ENCODE data around the gene CXCL8.
"Not testable (repeated sequence)": the region's sequence is repeated elsewhere in the genome, so short reads cannot be mapped to it uniquely, and the experiment has no call there.

The CXCL8 gene

GRCh38 chr4:73743281-73743680, 2.9 kb downstream of the CXCL8 start:
- in situ Hi-C loops (cut with HindIII; ENCODE audit: low sequenced_read_pairs) = no loop called here

- in situ Hi-C loops (cut with HindIII; ENCODE audit: low sequenced_read_pairs) = no loop called here
Observed at GRCh38 chr4:73743795-73744194, 3.4 kb downstream of the CXCL8 start.

- in situ Hi-C loops (cut with HindIII; ENCODE audit: low sequenced_read_pairs) = no loop called here
Observed at GRCh38 chr4:73744203-73744602, 3.8 kb downstream of the CXCL8 start.

- in situ Hi-C loops (cut with HindIII; ENCODE audit: low sequenced_read_pairs) = no loop called here
Observed at GRCh38 chr4:73750730-73751129, 10.4 kb downstream of the CXCL8 start.

- in situ Hi-C loops (cut with HindIII; ENCODE audit: low sequenced_read_pairs) = no loop called here
Observed at GRCh38 chr4:73751166-73751565, 10.8 kb downstream of the CXCL8 start.

- in situ Hi-C loops (cut with HindIII; ENCODE audit: low sequenced_read_pairs) = no loop called here
Observed at GRCh38 chr4:73751830-73752229, 11.5 kb downstream of the CXCL8 start.

GRCh38 chr4:73752424-73752823, 12.1 kb downstream of the CXCL8 start:
- in situ Hi-C loops (cut with HindIII; ENCODE audit: low sequenced_read_pairs) = no loop called here

GRCh38 chr4:73753215-73753614, 12.8 kb downstream of the CXCL8 start:
- in situ Hi-C loops (cut with HindIII; ENCODE audit: low sequenced_read_pairs) = no loop called here

GRCh38 chr4:73754934-73755333, 14.6 kb downstream of the CXCL8 start:
- in situ Hi-C loops (cut with HindIII; ENCODE audit: low sequenced_read_pairs) = no loop called here

- in situ Hi-C loops (cut with HindIII; ENCODE audit: low sequenced_read_pairs) = no loop called here
Observed at GRCh38 chr4:73759357-73759756, 19.0 kb downstream of the CXCL8 start.

- in situ Hi-C loops (cut with HindIII; ENCODE audit: low sequenced_read_pairs) = no loop called here
Observed at GRCh38 chr4:73761856-73762255, 21.5 kb downstream of the CXCL8 start.

- in situ Hi-C loops (cut with HindIII; ENCODE audit: low sequenced_read_pairs) = no loop called here
Observed at GRCh38 chr4:73762409-73762808, 22.0 kb downstream of the CXCL8 start.

GRCh38 chr4:73763877-73764276, 23.5 kb downstream of the CXCL8 start:
- in situ Hi-C loops (cut with HindIII; ENCODE audit: low sequenced_read_pairs) = no loop called here

GRCh38 chr4:73764513-73764912, 24.1 kb downstream of the CXCL8 start:
- in situ Hi-C loops (cut with HindIII; ENCODE audit: low sequenced_read_pairs) = no loop called here

GRCh38 chr4:73765296-73765695, 24.9 kb downstream of the CXCL8 start:
- in situ Hi-C loops (cut with HindIII; ENCODE audit: low sequenced_read_pairs) = no loop called here

- in situ Hi-C loops (cut with HindIII; ENCODE audit: low sequenced_read_pairs) = no loop called here
Observed at GRCh38 chr4:73770917-73771316, 30.5 kb downstream of the CXCL8 start.

- in situ Hi-C loops (cut with HindIII; ENCODE audit: low sequenced_read_pairs) = no loop called here
Observed at GRCh38 chr4:73772363-73772762, 32.0 kb downstream of the CXCL8 start.

GRCh38 chr4:73774406-73774805, 34.0 kb downstream of the CXCL8 start:
- in situ Hi-C loops (cut with HindIII; ENCODE audit: low sequenced_read_pairs) = not testable (repeated sequence)

GRCh38 chr4:73776321-73776729, 36.0 kb downstream of the CXCL8 start:
- in situ Hi-C loops (cut with HindIII; ENCODE audit: low sequenced_read_pairs) = no loop called here

GRCh38 chr4:73777612-73778011, 37.2 kb downstream of the CXCL8 start:
- in situ Hi-C loops (cut with HindIII; ENCODE audit: low sequenced_read_pairs) = no loop called here

GRCh38 chr4:73780243-73780642, 39.9 kb downstream of the CXCL8 start:
- in situ Hi-C loops (cut with HindIII; ENCODE audit: low sequenced_read_pairs) = no loop called here

GRCh38 chr4:73780834-73781233, 40.5 kb downstream of the CXCL8 start:
- in situ Hi-C loops (cut with HindIII; ENCODE audit: low sequenced_read_pairs) = no loop called here

GRCh38 chr4:73788411-73788810, 48.0 kb downstream of the CXCL8 start:
- in situ Hi-C loops (cut with HindIII; ENCODE audit: low sequenced_read_pairs) = no loop called here
